ENCODE measurements around the gene ITGA7.

Gene ITGA7

GRCh38 chr12:55647027-55647426 is 60.7 kb downstream of the ITGA7 start:
- no peak for DNase-seq (ENCODE audit: low read depth in 2 of 2)

DNA sequence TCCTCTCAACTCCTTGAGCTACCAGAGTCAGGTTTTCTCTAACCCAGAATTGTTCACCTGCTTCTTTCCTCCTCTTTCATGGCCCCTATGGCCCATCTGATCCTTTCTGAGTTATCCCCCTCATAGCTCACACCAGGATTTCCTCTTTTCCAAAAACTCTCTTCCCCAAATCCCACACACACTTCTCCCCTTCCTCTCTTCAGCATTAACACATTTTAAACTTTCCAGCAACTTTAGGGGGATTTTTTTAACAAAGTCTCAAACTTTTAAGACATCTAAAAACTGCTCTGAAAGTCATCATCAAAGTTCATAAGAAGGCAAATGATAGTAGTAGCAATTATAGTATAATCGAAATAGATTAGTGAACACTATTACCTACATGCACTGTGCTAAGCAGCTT is 63.1 kb downstream of the ITGA7 start:
- DNase-seq (ENCODE audit: low read depth in 2 of 2) = no peak

DNA sequence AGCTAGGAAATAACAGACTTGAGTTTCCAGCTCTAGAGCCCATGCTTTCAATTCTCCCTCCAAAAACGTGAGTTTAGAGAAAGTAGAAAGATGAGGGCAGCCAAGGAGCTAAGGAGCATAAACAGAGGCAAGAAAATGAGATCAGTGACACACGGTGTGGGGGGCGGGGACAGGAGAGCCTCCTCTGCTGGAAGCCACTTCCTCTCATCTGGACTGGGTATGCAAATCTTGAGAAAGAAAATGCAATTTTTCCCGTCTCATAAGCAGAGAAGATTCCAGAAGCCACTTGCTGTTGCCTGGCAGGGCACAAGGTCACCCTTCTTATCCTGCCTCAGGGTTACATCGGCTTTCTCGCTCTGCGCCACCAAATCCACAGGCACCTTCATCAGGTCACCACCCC is 65.0 kb downstream of the ITGA7 start:
- no peak for DNase-seq (ENCODE audit: low read depth in 2 of 2)

GRCh38 chr12:55642267-55642666 is 65.4 kb downstream of the ITGA7 start:
- DNase-seq (ENCODE audit: low read depth in 2 of 2) = no peak

DNA sequence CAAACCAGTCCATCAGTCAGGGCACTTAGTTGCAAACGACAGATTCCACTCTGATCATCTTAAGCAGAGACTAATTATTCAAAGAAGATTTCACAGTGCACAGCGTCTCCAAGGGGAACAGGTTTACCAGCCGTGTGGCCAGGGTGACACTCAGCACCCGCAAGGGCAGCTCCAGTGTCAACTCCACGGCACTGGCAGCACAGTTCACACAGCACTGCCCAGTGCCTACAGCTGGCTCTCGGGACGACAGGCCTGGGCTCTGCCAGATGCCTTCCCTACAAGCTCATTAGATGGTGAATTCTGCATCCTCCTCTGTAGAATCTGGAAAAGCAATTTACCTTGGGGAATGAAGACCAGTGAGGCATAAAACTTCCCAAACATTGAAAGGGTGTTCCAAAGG is 66.1 kb downstream of the ITGA7 start:
- DNase-seq (ENCODE audit: low read depth in 2 of 2) = no peak

DNA sequence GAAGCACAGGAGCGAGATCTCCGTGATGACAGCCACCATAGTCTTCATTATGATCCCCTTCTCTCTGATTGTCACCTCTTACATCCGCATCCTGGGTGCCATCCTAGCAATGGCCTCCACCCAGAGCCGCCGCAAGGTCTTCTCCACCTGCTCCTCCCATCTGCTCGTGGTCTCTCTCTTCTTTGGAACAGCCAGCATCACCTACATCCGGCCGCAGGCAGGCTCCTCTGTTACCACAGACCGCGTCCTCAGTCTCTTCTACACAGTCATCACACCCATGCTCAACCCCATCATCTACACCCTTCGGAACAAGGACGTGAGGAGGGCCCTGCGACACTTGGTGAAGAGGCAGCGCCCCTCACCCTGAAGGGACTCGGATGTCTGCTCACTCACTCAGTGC is 70.2 kb downstream of the ITGA7 start:
- no peak for DNase-seq (ENCODE audit: low read depth in 2 of 2)

DNA sequence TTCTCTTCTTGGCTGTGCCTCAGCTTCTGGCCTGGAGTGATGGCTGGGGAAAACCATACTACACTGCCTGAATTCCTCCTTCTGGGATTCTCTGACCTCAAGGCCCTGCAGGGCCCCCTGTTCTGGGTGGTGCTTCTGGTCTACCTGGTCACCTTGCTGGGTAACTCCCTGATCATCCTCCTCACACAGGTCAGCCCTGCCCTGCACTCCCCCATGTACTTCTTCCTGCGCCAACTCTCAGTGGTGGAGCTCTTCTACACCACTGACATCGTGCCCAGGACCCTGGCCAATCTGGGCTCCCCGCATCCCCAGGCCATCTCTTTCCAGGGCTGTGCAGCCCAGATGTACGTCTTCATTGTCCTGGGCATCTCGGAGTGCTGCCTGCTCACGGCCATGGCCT is 70.9 kb downstream of the ITGA7 start, which contains the start of gene OR10P1:
TSS of gene OR10P1 (plus strand) at position 40 of the 400 bp plus-strand sequence. CDS start at position 40, 0 bp downstream.
- no peak for DNase-seq (ENCODE audit: low read depth in 2 of 2)

DNA sequence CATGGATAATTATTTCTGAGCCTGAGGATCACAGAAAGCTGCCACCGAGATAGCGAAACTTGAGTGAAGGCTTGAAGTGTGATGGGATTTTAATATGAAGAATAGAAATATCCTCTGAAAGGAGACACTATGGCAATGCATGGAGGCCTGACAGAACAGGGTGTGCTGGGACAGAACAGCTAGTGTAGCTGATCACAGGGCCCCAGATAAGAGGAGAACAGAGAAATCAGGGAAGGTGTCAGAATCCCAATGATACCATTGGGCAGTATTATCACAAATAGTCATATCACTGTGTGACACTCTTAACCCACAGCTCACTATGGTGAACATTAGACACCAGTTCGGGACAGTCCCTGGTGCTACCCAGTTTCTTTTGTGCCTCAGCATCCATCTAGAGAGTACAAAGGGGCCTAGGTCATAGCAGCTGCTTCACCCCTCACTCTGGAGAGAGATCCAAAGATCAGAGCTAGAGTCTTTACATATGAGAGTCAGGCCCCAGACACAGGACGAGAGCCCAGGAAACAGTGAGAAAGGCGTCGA is 71.5 kb downstream of the ITGA7 start:
- DNase-seq (ENCODE audit: low read depth in 2 of 2) = no peak
